GM18499 (cell line): ENCODE data around the gene MTMR6.
A peak's percentile ranks its signal among the peaks of the same experiment; 100 is the strongest.

Experiments
- ATAC-seq: cut with Tn5 transposase; IDR thresholded peaks from one replicate; pipeline ENCODE4 v1.9.1; 2021; ENCODE audit warnings: moderate number of reproducible peaks; ENCODE audit not compliant: insufficient read depth, unreplicated experiment

MTMR6 gene

GRCh38 chr13:25281193-25281934, 5.9 kb downstream of the MTMR6 start:
- ATAC-seq, result peak; percentile 35

DNA sequence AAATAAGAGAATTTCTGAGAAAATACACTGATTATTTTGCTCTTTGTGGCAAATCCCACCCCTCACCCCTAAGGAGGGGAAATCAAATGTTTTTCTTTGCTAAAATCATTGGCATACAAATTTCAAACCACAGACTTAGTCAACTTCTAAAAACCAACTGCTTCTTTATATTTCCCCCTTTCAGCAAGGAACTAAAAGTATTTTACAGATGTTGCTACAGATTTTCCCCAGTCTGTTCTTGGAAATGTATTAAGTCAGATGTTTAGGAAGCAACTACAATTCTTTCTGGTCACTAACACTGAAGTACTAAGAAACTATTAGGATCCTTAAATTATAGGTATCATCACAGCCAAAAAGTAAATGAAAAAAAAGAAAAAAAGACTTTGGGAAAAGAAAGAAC, 6.9 kb downstream of the MTMR6 start:
- ATAC-seq, result no peak

- ATAC-seq, result no peak
Measured at GRCh38 chr13:25276748-25277147, 10.5 kb downstream of the MTMR6 start.

DNA sequence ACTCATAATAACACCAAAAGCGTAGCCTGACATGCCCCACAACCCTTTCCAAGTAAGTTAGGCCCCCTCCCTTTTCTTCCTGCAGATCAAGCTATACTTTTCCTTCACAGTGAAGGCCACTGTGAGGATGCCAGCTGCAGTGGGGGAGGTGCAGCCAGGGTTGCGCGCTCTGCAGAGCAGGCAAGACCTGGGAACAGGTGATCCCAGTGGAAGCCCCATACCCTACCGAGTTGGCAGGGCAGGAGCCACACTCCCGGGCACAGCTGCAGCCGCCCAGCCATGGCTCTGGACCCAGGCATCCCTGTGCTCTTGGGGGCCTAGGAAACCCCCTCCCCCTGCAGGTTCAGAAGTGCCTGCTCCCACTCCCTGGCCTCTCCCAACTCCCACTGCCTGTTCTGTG, 18.7 kb downstream of the MTMR6 start:
- ATAC-seq, result no peak

- ATAC-seq, result no peak
Measured at GRCh38 chr13:25267715-25268114, 19.6 kb downstream of the MTMR6 start.

DNA sequence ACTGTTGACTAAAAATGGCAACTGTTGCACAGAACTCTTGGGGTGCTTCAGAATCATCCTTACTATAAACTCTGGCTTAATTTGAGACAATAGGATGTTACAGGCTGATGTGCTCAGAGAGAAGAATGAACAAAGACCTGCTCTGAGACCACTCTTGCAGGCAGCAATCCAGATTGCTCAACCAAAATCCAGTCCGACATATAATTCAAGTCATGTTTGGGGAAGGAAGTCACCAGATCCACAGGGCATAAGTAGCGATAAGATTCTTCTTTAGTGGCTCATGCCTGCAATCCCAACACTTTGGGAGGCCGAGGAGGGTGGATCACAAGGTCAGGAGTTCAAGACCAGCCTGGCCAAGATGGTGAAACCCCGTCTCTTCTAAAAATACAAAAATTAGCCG, 20.6 kb downstream of the MTMR6 start:
- ATAC-seq, result no peak

- no peak for ATAC-seq
Measured at GRCh38 chr13:25262261-25262660, 25.0 kb downstream of the MTMR6 start.

- ATAC-seq, result no peak
Measured at GRCh38 chr13:25253702-25254101, 33.6 kb downstream of the MTMR6 start.

GRCh38 chr13:25252752-25253151, 34.5 kb downstream of the MTMR6 start:
- ATAC-seq, result no peak

DNA sequence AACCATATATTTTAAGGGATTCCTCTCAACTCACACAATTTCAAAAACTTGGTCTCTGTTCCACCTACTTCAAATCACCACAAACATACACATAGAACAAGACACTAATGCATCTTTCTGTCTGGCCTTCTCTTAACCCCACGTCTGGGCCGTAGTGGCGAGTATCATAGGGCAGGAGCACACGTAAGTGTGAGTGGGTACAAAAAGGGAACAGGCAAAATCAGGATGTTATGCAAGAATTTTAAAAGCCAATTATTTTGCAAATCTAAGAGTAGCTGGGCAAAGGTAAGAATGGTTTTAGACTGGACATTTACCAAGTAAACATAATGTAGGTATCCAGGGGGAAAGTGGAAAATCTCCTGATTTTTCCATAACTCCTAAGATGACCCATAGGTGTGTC, 35.1 kb downstream of the MTMR6 start:
- ATAC-seq, result no peak

- no peak for ATAC-seq
Measured at GRCh38 chr13:25249001-25249543, 38.2 kb downstream of the MTMR6 start.

GRCh38 chr13:25248071-25248470, 39.2 kb downstream of the MTMR6 start:
- no peak for ATAC-seq

- ATAC-seq, result no peak
Measured at GRCh38 chr13:25247360-25247759, 39.9 kb downstream of the MTMR6 start.

- no peak for ATAC-seq
Measured at GRCh38 chr13:25244123-25244522, 43.2 kb downstream of the MTMR6 start.

DNA sequence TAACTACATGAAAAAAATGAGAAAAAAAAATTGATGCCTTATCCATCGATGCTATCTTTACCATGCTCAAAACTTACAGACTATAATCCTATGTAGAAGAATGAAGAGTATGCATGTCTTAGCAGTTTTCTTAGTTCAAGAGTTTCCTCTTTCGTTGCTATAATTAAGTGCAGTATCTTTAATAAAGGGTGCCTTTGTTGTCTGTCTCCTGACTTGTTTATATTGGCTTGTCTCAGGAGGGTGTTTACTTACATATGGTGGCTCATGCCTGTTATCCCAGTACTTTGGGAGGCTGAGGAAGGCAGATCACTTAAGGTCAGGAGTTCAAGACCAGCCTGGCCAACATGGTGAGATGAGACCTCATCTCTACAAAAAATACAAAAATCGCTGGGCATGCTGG, 44.3 kb downstream of the MTMR6 start:
- ATAC-seq, result no peak

- no peak for ATAC-seq
Measured at GRCh38 chr13:25241007-25241406, 46.3 kb downstream of the MTMR6 start.

DNA sequence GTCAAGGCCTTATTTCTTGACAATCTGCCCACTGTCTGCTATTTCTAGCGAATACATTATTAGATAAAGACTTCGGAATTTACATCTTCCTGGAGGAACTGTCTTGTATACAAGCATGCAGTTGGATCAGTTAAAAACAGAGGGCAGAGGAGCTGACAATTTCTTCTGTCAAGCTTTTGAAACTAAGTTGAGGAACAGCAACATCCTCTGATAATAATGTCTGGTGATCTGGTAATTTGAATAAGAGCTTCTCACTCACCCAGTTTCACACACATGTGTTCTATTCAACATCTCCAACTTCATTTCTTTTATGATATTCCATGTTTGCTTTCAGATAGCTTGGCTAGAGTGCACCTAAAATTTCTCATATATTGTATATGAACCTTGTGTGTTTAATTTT, 50.2 kb downstream of the MTMR6 start:
- ATAC-seq, result no peak

- ATAC-seq, result no peak
Measured at GRCh38 chr13:25233861-25234260, 53.4 kb downstream of the MTMR6 start.

DNA sequence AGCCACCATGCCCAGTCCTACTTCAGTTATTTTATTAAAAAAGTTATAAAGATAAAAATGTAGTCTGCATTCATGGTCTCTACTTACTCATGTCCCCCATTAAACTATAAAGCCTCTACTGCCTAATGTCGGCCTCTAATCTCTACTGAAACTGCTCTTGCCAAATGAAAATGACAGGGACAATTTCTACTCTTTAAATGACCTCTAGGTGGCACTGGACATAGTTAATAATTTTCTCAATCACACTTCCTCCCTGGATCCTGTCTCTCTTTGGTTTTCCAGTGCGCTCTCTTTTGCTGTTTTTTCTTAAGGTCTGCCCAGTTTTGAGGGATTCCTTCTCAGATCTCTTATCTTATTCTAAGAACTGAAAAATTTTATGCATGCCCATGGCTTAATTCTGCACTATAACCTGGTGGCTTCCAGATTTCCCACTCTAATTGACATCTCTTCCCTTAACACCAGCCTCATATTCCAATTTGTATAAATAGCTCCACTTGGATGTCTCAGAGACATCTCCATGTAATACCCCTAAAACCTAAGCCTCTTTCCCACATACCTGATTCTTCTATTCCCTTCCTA, 54.3 kb downstream of the MTMR6 start:
- no peak for ATAC-seq

- no peak for ATAC-seq
Measured at GRCh38 chr13:25231517-25231916, 55.8 kb downstream of the MTMR6 start.

DNA sequence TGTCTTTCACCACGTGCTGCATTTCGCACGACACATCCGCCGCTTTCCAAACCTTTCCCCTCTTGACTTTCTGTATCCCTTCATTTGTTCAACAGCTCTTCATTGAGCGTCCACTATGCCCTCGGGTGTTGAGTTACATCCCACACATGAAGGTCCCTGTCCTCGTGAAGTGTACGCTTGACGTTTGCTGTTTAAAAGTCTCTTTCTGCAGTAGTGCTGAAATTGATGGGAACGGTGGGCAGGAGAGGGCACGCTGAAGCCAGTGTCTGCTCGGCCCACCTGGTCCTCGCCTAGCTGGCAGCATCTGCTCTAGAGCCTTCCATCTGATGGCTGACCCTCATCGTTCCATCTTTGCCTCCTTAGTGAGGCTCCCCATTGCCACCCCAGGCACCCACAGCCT, 59.6 kb downstream of the MTMR6 start:
- no peak for ATAC-seq

DNA sequence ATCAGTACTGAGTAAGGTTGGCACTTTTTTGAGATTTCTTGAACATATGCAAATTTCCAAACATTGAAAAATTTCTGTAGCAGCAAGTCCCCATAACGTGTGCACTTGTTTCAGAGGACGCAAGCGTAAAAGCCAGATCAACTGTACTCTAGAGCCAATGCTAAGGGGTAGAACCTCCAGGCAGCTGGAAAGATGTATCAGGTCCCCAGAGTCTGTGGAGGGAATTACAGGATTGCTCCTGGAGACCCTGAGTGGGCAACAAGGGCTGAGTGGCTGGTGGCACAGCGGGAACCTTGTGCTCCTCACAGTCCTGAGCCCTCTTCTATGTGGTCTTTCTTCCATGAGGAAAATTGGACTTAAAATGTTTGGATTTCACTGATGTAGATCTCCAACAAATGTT, 61.3 kb downstream of the MTMR6 start:
- no peak for ATAC-seq
